ENCODE results near the gene MAP1LC3B2. TPM values are rescaled to one million over a fixed set of nuclear protein-coding genes. Genes with fewer than 3 reads are reported as not detected.

Gene MAP1LC3B2
- total RNA-seq, 1 experiment from 2014 or later = 1.9 TPM

GRCh38 chr12:116582610-116583009 lies 23.4 kb downstream of the MAP1LC3B2 start:
- CTCF ChIA-PET = no interaction called here
- Histone ChIP-seq H3K27ac (ENCODE audit: low read length) (no peak overlapping the region), H3K27me3 (ENCODE audit: control insufficient read depth, insufficient read depth, low read length) (no peaks in the 10 kb centered on the region), H3K4me1 (ENCODE audit: control insufficient read depth, insufficient read depth, low read length) (no peaks in the 10 kb centered on the region), H3K4me3 (ENCODE audit: low read depth in 2 of 2, low read length in 2 of 2) (no peak overlapping the region), H3K9me3 (ENCODE audit: control insufficient read depth, insufficient read depth, low read depth, low read length) (no peaks in the 10 kb centered on the region), H3K36me3 (ENCODE audit: control insufficient read depth, insufficient read depth, low read length) (no peaks in the 10 kb centered on the region)
- no TSS peak for BruUV-seq (replicated peaks)
- no peak for DNase-seq (ENCODE audit: low read depth, low spot score)
- ATAC-seq = no peak
- TF ChIP-seq CTCF (IDR thresholded peaks at IDR 0.05) (no peak), POLR2AphosphoS5 (IDR thresholded peaks at IDR 0.05; ENCODE audit: low read depth, low read length) (no peak), TCF7L2 (IDR thresholded peaks at IDR 0.05; ENCODE audit: low read depth, low read length) (no peak), REST (IDR thresholded peaks at IDR 0.05; ENCODE audit: insufficient read depth in 1 of 2, low read depth in 2 of 2, low read length in 1 of 2) (no peak), SIN3A (IDR thresholded peaks at IDR 0.05; ENCODE audit: borderline replicate concordance, insufficient read depth, low read depth, low read length) (no peak)
- in situ Hi-C loops (cut with HindIII; ENCODE audit: low pct_unique_long_range_greater_than_20kb, low sequenced_read_pairs) = no loop called here
- POLR2A ChIA-PET = interaction anchor here (0.6 kb wide), 1 partner anchor 97 kb away, joined by 3 read pairs; no protein-coding TSS in a partner anchor
- intact Hi-C loops (cut with micrococcal nuclease; ENCODE audit: unreplicated experiment) = no loop called here

GRCh38 chr12:116583129-116583694 lies 24.0 kb downstream of the MAP1LC3B2 start:
- POLR2A ChIA-PET = interaction anchor here (0.6 kb wide), 2 partner anchors 15 to 97 kb away, joined by 3 read pairs; no protein-coding TSS in a partner anchor
- BruUV-seq (replicated peaks) = no TSS peak
- Histone ChIP-seq H3K9me3 (ENCODE audit: control insufficient read depth, insufficient read depth, low read depth, low read length) (no peaks in the 10 kb centered on the region), H3K36me3 (ENCODE audit: control insufficient read depth, insufficient read depth, low read length) (no peaks in the 10 kb centered on the region), H3K27me3 (ENCODE audit: control insufficient read depth, insufficient read depth, low read length) (no peaks in the 10 kb centered on the region), H3K4me1 (ENCODE audit: control insufficient read depth, insufficient read depth, low read length) (no peaks in the 10 kb centered on the region), H3K4me3 (ENCODE audit: low read depth in 2 of 2, low read length in 2 of 2) (no peak overlapping the region), H3K27ac (ENCODE audit: low read length) (no peak overlapping the region)
- DNase-seq (ENCODE audit: low read depth, low spot score) = no peak
- in situ Hi-C loops (cut with HindIII; ENCODE audit: low pct_unique_long_range_greater_than_20kb, low sequenced_read_pairs) (no loop called here), intact Hi-C loops (cut with micrococcal nuclease; ENCODE audit: unreplicated experiment) (no loop called here)
- TF ChIP-seq TCF7L2 (IDR thresholded peaks at IDR 0.05; ENCODE audit: low read depth, low read length) (no peak), CTCF (IDR thresholded peaks at IDR 0.05) (no peak), SIN3A (IDR thresholded peaks at IDR 0.05; ENCODE audit: borderline replicate concordance, insufficient read depth, low read depth, low read length) (no peak), POLR2AphosphoS5 (IDR thresholded peaks at IDR 0.05; ENCODE audit: low read depth, low read length) (no peak), REST (IDR thresholded peaks at IDR 0.05; ENCODE audit: insufficient read depth in 1 of 2, low read depth in 2 of 2, low read length in 1 of 2) (no peak)
- ATAC-seq = no peak
- CTCF ChIA-PET = no interaction called here
